ENCODE measurements around the gene FSD2. TPM values are rescaled to one million over a fixed set of nuclear protein-coding genes. Genes with fewer than 3 reads are reported as not detected.

FSD2 gene
- total and polyA plus RNA-seq, 2 experiments from 2014 or later: 0.18 TPM; not detected in 1

DNA sequence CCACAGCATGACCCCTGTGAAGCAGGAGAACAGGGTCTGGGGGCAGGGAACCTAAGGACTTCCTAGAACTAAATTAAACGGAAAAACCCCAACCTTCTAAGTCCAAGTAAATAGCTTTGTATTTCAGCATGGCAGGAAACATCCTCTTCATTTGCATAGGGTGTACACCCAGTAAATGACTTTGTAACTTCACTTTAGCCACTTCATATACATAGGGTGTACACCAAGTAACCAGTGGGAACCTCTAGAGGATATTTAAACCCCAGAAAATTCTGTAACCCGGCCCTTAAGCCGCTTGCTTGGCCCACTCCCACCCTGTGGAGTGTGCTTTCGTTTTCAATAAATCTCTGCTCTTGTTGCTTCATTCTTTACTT, 41.8 kb downstream of the FSD2 start (continued):
- TF ChIP-seq ZNF331 (CRISPR knock-in tag; IDR thresholded peaks at IDR 0.05; ENCODE audit: low read depth): no peak

GRCh38 chr15:82763361-82764116, 42.3 kb downstream of the FSD2 start:
- ATAC-seq: no peak; the same call in 2 of the 3 replicates
- peak overlapping the region; percentile 3; the same call in 1 of the 2 replicates for H3K27ac Mint-ChIP-seq
- TF ChIP-seq, protein P1, sequence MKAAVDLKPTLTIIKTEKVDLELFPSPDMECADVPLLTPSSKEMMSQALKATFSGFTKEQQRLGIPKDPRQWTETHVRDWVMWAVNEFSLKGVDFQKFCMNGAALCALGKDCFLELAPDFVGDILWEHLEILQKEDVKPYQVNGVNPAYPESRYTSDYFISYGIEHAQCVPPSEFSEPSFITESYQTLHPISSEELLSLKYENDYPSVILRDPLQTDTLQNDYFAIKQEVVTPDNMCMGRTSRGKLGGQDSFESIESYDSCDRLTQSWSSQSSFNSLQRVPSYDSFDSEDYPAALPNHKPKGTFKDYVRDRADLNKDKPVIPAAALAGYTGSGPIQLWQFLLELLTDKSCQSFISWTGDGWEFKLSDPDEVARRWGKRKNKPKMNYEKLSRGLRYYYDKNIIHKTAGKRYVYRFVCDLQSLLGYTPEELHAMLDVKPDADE (IDR thresholded peaks at IDR 0.05): no peak
- no peak for TF ChIP-seq NANOG (IDR thresholded peaks at IDR 0.05; ENCODE audit: borderline replicate concordance)
- no peak for TF ChIP-seq EZH2 (IDR thresholded peaks at IDR 0.05; ENCODE audit: low read depth, unreplicated experiment)
- TF ChIP-seq, protein P2, sequence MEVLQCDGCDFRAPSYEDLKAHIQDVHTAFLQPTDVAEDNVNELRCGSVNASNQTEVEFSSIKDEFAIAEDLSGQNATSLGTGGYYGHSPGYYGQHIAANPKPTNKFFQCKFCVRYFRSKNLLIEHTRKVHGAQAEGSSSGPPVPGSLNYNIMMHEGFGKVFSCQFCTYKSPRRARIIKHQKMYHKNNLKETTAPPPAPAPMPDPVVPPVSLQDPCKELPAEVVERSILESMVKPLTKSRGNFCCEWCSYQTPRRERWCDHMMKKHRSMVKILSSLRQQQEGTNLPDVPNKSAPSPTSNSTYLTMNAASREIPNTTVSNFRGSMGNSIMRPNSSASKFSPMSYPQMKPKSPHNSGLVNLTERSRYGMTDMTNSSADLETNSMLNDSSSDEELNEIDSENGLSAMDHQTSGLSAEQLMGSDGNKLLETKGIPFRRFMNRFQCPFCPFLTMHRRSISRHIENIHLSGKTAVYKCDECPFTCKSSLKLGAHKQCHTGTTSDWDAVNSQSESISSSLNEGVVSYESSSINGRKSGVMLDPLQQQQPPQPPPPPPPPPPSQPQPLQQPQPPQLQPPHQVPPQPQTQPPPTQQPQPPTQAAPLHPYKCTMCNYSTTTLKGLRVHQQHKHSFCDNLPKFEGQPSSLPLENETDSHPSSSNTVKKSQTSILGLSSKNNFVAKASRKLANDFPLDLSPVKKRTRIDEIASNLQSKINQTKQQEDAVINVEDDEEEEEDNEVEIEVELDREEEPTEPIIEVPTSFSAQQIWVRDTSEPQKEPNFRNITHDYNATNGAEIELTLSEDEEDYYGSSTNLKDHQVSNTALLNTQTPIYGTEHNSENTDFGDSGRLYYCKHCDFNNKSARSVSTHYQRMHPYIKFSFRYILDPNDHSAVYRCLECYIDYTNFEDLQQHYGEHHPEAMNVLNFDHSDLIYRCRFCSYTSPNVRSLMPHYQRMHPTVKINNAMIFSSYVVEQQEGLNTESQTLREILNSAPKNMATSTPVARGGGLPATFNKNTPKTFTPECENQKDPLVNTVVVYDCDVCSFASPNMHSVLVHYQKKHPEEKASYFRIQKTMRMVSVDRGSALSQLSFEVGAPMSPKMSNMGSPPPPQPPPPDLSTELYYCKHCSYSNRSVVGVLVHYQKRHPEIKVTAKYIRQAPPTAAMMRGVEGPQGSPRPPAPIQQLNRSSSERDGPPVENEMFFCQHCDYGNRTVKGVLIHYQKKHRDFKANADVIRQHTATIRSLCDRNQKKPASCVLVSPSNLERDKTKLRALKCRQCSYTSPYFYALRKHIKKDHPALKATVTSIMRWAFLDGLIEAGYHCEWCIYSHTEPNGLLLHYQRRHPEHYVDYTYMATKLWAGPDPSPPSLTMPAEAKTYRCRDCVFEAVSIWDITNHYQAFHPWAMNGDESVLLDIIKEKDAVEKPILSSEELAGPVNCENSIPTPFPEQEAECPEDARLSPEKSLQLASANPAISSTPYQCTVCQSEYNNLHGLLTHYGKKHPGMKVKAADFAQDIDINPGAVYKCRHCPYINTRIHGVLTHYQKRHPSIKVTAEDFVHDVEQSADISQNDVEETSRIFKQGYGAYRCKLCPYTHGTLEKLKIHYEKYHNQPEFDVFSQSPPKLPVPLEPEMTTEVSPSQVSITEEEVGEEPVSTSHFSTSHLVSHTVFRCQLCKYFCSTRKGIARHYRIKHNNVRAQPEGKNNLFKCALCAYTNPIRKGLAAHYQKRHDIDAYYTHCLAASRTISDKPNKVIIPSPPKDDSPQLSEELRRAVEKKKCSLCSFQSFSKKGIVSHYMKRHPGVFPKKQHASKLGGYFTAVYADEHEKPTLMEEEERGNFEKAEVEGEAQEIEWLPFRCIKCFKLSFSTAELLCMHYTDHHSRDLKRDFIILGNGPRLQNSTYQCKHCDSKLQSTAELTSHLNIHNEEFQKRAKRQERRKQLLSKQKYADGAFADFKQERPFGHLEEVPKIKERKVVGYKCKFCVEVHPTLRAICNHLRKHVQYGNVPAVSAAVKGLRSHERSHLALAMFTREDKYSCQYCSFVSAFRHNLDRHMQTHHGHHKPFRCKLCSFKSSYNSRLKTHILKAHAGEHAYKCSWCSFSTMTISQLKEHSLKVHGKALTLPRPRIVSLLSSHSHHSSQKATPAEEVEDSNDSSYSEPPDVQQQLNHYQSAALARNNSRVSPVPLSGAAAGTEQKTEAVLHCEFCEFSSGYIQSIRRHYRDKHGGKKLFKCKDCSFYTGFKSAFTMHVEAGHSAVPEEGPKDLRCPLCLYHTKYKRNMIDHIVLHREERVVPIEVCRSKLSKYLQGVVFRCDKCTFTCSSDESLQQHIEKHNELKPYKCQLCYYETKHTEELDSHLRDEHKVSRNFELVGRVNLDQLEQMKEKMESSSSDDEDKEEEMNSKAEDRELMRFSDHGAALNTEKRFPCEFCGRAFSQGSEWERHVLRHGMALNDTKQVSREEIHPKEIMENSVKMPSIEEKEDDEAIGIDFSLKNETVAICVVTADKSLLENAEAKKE (CRISPR knock-in tag; IDR thresholded peaks at IDR 0.05): no peak
- no peak for TF ChIP-seq JUNB (IDR thresholded peaks at IDR 0.05; ENCODE audit: unreplicated experiment)
- no peak for TF ChIP-seq CTCF (conservative IDR thresholded peaks at IDR 0.05; ENCODE audit: low read depth in 2 of 2)
- no peak for TF ChIP-seq STAT1 (IDR thresholded peaks at IDR 0.05; ENCODE audit: unreplicated experiment)
- TF ChIP-seq REST (IDR thresholded peaks at IDR 0.05; ENCODE audit: unreplicated experiment): no peak
- TF ChIP-seq ZNF331 (CRISPR knock-in tag; IDR thresholded peaks at IDR 0.05; ENCODE audit: low read depth): no peak
- TF ChIP-seq POLR2AphosphoS5 (IDR thresholded peaks at IDR 0.05; ENCODE audit: low read depth): no peak
- TF ChIP-seq CREB1 (CRISPR knock-in tag; IDR thresholded peaks at IDR 0.05; ENCODE audit: low read depth): no peak
- no peak for TF ChIP-seq EZH2phosphoT487 (IDR thresholded peaks at IDR 0.05; ENCODE audit: unreplicated experiment)

More at GRCh38 chr15:82763361-82764116, 42.3 kb downstream of the FSD2 start:
- H3K9me2 ChIP-seq (ENCODE audit: insufficient read depth): 0 out of 2 replicates have a peak, but pooled peaks cover 3% of the 10 kb centered on the region
- H3K4me3 Mint-ChIP-seq: no peak overlapping the region
- H3F3A ChIP-seq (replicated peaks; ENCODE audit: low read depth): no peaks in the 10 kb centered on the region
- H4K20me1 ChIP-seq (replicated peaks; ENCODE audit: insufficient read depth): peaks cover 3% of the 10 kb centered on the region; the same call in 1 of the 2 replicates
- H3K79me2 ChIP-seq (replicated peaks; ENCODE audit: insufficient read depth): no peaks in the 10 kb centered on the region
- H3K4me3 ChIP-seq: no peak overlapping the region
- peaks cover 13% of the 10 kb centered on the region for H3K4me1 Mint-ChIP-seq
- no peak overlapping the region for H2AFZ ChIP-seq
- H3K36me3 Mint-ChIP-seq (ENCODE audit: low read depth): no peaks in the 10 kb centered on the region
- H3K4me2 ChIP-seq: no peak overlapping the region
- no peaks in the 10 kb centered on the region for H3K27me3 ChIP-seq (ENCODE audit: insufficient read depth)
- DNase-seq (ENCODE audit: low spot score): no peak
- no peaks in the 10 kb centered on the region for H3K36me3 ChIP-seq (ENCODE audit: insufficient read depth)
- no peaks in the 10 kb centered on the region for H3K4me1 ChIP-seq (ENCODE audit: insufficient read depth)
- no peaks in the 10 kb centered on the region for H3K27me3 Mint-ChIP-seq (ENCODE audit: insufficient read depth, low read depth, poor library complexity)
- peak overlapping the region; percentile 32; the same call in 1 of the 2 replicates for H3K27ac ChIP-seq (ENCODE audit: low read depth)
- H3K9me3 Mint-ChIP-seq: no peaks in the 10 kb centered on the region

Measured in GM23338 (cell line).